ENCODE results near the gene HS3ST2.
"Not testable (repeated sequence)": the region's sequence is repeated elsewhere in the genome, so short reads cannot be mapped to it uniquely, and the experiment has no call there.

The HS3ST2 gene

GRCh38 chr16:22789281-22789945 is 24.5 kb upstream of the HS3ST2 start:
- Mint-ChIP-seq H3K36me3 (ENCODE audit: low read depth) (no peaks in the 10 kb centered on the region), H3K9me3 (peaks cover under 1% of the 10 kb centered on the region), H3K4me1 (ENCODE audit: low read depth) (peaks cover 4% of the 10 kb centered on the region), H3K27me3 (ENCODE audit: low read depth) (peaks cover 8% of the 10 kb centered on the region), H3K27ac (no peak overlapping the region), H3K4me3 (no peak overlapping the region)

DNA sequence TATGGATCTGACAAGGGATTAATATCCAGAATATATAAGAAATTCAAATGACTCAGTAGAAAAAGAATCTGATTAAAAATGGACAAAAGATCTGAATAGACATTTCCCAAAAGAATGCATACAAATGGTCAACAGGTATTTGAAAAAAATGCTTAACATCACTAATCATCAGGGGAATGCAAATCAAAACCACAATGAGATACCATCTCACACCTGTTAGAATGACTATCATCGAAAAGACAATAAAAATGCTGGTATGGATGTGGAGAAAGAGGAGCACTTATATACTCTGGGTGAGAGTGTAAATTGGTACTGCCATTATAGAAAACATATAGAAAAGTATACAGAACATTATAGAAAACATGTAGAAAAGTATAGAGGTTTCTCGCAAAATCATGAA is 16.4 kb upstream of the HS3ST2 start:
- H3K4me1 Mint-ChIP-seq (ENCODE audit: low read depth): no peaks in the 10 kb centered on the region
- H3K36me3 Mint-ChIP-seq (ENCODE audit: low read depth): no peaks in the 10 kb centered on the region
- H3K27ac Mint-ChIP-seq: no peak overlapping the region
- no peak overlapping the region for H3K4me3 Mint-ChIP-seq
- peaks cover 5% of the 10 kb centered on the region for H3K27me3 Mint-ChIP-seq (ENCODE audit: low read depth)
- peaks cover 8% of the 10 kb centered on the region for H3K9me3 Mint-ChIP-seq

GRCh38 chr16:22799113-22799512 is 14.8 kb upstream of the HS3ST2 start:
- Mint-ChIP-seq H3K4me1 (ENCODE audit: low read depth) (no peaks in the 10 kb centered on the region), H3K4me3 (no peak overlapping the region), H3K9me3 (peaks cover 8% of the 10 kb centered on the region), H3K36me3 (ENCODE audit: low read depth) (no peaks in the 10 kb centered on the region), H3K27me3 (ENCODE audit: low read depth) (peaks cover 5% of the 10 kb centered on the region), H3K27ac (no peak overlapping the region)

- Mint-ChIP-seq H3K4me1 (ENCODE audit: low read depth) (no peaks in the 10 kb centered on the region), H3K27ac (no peak overlapping the region), H3K9me3 (no peaks in the 10 kb centered on the region), H3K36me3 (ENCODE audit: low read depth) (no peaks in the 10 kb centered on the region), H3K4me3 (no peak overlapping the region), H3K27me3 (ENCODE audit: low read depth) (peaks cover 5% of the 10 kb centered on the region)
Observed at GRCh38 chr16:22804893-22805292, 9.1 kb upstream of the HS3ST2 start.

DNA sequence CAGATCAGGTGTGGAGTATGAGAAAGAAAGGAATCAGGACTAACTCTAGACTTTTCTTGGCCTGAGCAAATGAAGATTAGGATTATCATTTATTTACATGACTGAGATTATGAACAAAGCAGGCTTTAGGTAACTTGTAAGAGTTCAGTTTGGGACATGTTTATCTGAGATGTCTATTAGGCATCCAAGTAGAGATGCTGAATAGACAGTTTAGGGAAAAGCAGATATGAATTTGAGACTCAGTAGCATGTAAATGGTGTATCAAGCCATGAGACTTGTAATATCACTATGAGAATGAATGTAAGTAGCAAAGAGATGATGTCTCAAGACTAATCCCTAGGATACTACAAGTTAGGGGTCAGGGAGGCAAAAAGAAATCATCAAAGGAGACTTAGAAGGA is 8.6 kb upstream of the HS3ST2 start:
- Mint-ChIP-seq H3K27me3 (ENCODE audit: low read depth) (peaks cover 5% of the 10 kb centered on the region), H3K27ac (no peak overlapping the region), H3K36me3 (ENCODE audit: low read depth) (no peaks in the 10 kb centered on the region), H3K9me3 (no peaks in the 10 kb centered on the region), H3K4me3 (no peak overlapping the region), H3K4me1 (ENCODE audit: low read depth) (no peaks in the 10 kb centered on the region)

DNA sequence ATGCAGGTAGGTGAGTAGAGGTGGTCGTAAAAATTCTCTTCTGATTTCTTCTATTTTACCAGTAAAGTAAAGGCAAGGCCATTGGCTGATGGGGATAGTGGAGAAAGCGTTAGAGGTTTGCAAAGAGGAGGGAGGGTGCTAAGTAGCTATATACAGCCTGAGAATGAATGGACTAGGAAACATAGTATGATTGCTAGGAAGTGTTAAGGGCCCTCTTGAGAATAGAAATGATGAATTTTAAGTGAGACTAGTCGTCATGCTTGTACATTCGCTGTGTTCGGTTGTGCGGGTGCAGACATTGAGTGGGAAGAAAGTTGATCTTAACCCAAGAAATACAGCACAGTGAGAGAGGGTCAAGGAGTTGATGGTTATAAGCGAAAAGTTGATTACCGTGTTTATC is 7.2 kb upstream of the HS3ST2 start:
- H3K4me3 Mint-ChIP-seq: no peak overlapping the region
- H3K36me3 Mint-ChIP-seq (ENCODE audit: low read depth): no peaks in the 10 kb centered on the region
- peaks cover 5% of the 10 kb centered on the region for H3K27me3 Mint-ChIP-seq (ENCODE audit: low read depth)
- H3K4me1 Mint-ChIP-seq (ENCODE audit: low read depth): no peaks in the 10 kb centered on the region
- H3K9me3 Mint-ChIP-seq: no peaks in the 10 kb centered on the region
- H3K27ac Mint-ChIP-seq: no peak overlapping the region

DNA sequence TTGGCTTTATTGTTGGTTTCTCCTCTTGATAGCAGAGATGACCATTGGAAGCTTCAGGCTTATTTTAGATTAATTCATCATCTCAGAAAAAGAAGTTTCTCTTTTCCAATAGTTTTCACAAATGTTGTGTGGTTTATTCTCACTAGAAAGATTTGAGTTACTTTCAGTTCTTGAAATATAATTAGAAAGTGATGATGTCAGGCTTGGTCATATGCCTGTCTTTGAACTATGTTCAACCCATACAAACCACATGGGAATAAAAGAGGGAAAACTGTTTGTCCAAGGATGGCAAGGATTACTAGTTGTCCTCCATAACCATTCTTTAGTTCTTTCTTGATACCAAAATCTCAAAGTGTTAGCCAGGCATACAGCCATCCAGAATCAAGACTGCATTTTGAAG is 3.7 kb upstream of the HS3ST2 start:
- no peak overlapping the region for H3K4me3 Mint-ChIP-seq
- peaks cover 30% of the 10 kb centered on the region for H3K27me3 Mint-ChIP-seq (ENCODE audit: low read depth)
- no peaks in the 10 kb centered on the region for H3K36me3 Mint-ChIP-seq (ENCODE audit: low read depth)
- H3K9me3 Mint-ChIP-seq: no peaks in the 10 kb centered on the region
- H3K4me1 Mint-ChIP-seq (ENCODE audit: low read depth): no peaks in the 10 kb centered on the region
- no peak overlapping the region for H3K27ac Mint-ChIP-seq

GRCh38 chr16:22813223-22813947 is 577 bp upstream of the HS3ST2 start:
- Mint-ChIP-seq H3K27me3 (ENCODE audit: low read depth) (peaks cover 40% of the 10 kb centered on the region), H3K4me1 (ENCODE audit: low read depth) (no peaks in the 10 kb centered on the region), H3K4me3 (no peak overlapping the region), H3K9me3 (no peaks in the 10 kb centered on the region), H3K27ac (no peak overlapping the region), H3K36me3 (ENCODE audit: low read depth) (no peaks in the 10 kb centered on the region)

DNA sequence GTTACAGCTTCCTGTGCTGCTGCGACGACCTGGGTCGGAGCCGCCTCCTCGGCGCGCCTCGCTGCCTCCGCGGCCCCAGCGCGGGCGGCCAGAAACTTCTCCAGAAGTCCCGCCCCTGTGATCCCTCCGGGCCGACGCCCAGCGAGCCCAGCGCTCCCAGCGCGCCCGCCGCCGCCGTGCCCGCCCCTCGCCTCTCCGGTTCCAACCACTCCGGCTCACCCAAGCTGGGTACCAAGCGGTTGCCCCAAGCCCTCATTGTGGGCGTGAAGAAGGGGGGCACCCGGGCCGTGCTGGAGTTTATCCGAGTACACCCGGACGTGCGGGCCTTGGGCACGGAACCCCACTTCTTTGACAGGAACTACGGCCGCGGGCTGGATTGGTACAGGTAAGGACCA is 746 bp downstream of the HS3ST2 start:
- Mint-ChIP-seq H3K4me1 (ENCODE audit: low read depth) (no peaks in the 10 kb centered on the region), H3K27me3 (ENCODE audit: low read depth) (peaks cover 41% of the 10 kb centered on the region)

DNA sequence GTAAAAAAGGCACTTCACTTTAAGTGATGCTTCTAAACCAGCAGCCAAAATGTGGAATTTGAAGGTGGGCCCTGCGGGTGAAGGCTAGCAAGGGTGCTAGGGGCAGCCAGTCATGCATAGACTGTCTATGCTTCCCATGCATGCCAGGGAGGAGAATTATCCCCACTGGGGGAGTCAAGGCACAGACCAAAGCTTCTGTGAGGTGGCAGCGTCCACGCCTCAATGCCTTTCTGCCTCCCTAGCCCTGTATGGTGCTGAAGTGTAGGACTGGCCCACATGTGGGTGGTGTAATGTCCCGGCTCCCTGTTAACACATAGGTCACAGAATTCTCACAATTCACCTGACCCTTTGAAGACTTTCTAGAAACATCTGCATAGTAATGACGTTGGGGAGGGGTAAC is 1.9 kb downstream of the HS3ST2 start:
- Mint-ChIP-seq H3K27ac (no peak overlapping the region), H3K36me3 (ENCODE audit: low read depth) (no peaks in the 10 kb centered on the region), H3K4me3 (no peak overlapping the region), H3K4me1 (ENCODE audit: low read depth) (no peaks in the 10 kb centered on the region), H3K27me3 (ENCODE audit: low read depth) (peaks cover 41% of the 10 kb centered on the region), H3K9me3 (peaks cover 3% of the 10 kb centered on the region)

More for the DNA sequence above, 746 bp downstream of the HS3ST2 start:
- Mint-ChIP-seq H3K4me3 (no peak overlapping the region), H3K9me3 (peaks cover 3% of the 10 kb centered on the region), H3K27ac (no peak overlapping the region), H3K36me3 (ENCODE audit: low read depth) (no peaks in the 10 kb centered on the region)

DNA sequence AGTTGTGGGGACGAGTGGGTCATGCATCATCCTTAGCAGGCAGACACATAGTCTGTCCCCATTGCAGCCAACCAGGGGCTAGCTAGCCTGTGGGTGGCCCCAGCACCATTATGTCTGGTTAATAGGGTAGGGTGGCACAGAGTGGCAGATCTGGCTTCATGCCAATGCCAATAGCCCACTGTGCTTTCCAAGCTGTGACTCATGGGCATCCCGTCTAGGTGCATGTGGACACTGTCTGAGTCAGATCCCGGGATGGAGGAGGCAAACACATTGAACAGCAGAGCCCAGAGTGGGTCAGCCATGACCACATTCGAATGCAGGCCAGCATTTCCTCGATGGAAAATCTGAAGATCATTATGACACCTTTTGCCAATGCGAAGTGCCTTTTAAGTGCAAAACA is 2.5 kb downstream of the HS3ST2 start:
- Mint-ChIP-seq H3K27ac (no peak overlapping the region), H3K4me3 (no peak overlapping the region), H3K9me3 (peaks cover 3% of the 10 kb centered on the region), H3K36me3 (ENCODE audit: low read depth) (no peaks in the 10 kb centered on the region), H3K27me3 (ENCODE audit: low read depth) (peaks cover 41% of the 10 kb centered on the region), H3K4me1 (ENCODE audit: low read depth) (no peaks in the 10 kb centered on the region)

GRCh38 chr16:22818736-22819135 is 4.8 kb downstream of the HS3ST2 start:
- not testable (repeated sequence) for H3K27ac Mint-ChIP-seq; H3K4me3 Mint-ChIP-seq; H3K4me1 Mint-ChIP-seq (ENCODE audit: low read depth); H3K9me3 Mint-ChIP-seq; H3K36me3 Mint-ChIP-seq (ENCODE audit: low read depth)
- peaks cover 22% of the 10 kb centered on the region for H3K27me3 Mint-ChIP-seq (ENCODE audit: low read depth)

DNA sequence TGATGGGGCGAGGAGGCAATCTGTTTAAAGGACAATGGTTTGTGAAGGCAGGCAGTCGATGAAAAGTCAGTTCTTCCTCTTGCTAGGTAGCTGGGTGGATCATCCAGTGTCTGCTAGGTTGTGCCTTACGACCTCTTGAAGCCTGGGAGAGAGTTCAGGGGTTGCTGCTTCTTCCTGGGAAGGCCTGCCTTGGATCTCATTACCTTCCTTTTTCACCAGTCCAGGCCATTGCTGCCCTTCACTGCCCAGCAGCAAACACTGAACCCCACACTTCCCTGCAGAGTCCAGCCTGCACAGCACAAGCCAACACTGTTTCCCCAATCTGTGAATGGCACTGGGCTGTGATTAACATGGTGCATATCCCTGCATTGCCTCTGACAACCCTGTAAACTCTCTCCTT is 24.7 kb downstream of the HS3ST2 start:
- no peak overlapping the region for H3K4me3 Mint-ChIP-seq
- peaks cover 8% of the 10 kb centered on the region for H3K27me3 Mint-ChIP-seq (ENCODE audit: low read depth)
- no peak overlapping the region for H3K27ac Mint-ChIP-seq
- no peaks in the 10 kb centered on the region for H3K36me3 Mint-ChIP-seq (ENCODE audit: low read depth)
- no peaks in the 10 kb centered on the region for H3K4me1 Mint-ChIP-seq (ENCODE audit: low read depth)
- no peaks in the 10 kb centered on the region for H3K9me3 Mint-ChIP-seq

DNA sequence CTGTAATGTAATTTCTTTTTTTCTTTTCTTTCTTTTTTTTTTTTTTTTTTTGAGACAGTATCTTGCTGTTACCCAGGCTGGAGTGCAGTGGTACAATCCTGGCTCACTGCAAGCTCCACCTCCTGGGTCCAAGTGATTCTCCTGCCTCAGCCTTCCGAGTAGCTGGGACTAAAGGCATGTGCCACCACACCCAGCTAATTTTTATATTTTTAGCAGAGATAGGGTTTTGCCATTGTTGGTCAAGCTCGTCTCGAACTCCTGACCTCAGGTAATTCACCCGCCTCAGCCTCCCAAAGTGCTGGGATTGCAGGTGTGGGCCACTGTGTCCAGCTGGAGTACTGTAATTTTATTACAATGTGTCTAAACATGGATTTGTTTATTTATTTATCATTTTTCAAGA is 28.1 kb downstream of the HS3ST2 start:
- not testable (repeated sequence) for H3K27ac Mint-ChIP-seq; H3K36me3 Mint-ChIP-seq (ENCODE audit: low read depth); H3K4me1 Mint-ChIP-seq (ENCODE audit: low read depth); H3K4me3 Mint-ChIP-seq; H3K27me3 Mint-ChIP-seq (ENCODE audit: low read depth); H3K9me3 Mint-ChIP-seq

- H3K4me1 Mint-ChIP-seq (ENCODE audit: low read depth): no peaks in the 10 kb centered on the region
- H3K27me3 Mint-ChIP-seq (ENCODE audit: low read depth): no peaks in the 10 kb centered on the region
- no peaks in the 10 kb centered on the region for H3K9me3 Mint-ChIP-seq
- H3K36me3 Mint-ChIP-seq (ENCODE audit: low read depth): no peaks in the 10 kb centered on the region
- no peak overlapping the region for H3K27ac Mint-ChIP-seq
- no peak overlapping the region for H3K4me3 Mint-ChIP-seq
Observed at GRCh38 chr16:22843122-22843521, 29.2 kb downstream of the HS3ST2 start.

Measured in T-helper 1 cell treated with Interleukin-12 subunit alpha and Interleukin-12 subunit beta and Interleukin-4 antibody, amounts not matched to agents 30 μg/mL and 1 μg/mL, for 36 hours (primary cell).